Measurements from ENCODE around the gene HECW1.

GRCh38 chr7:43469051-43469450 lies 356.6 kb downstream of the HECW1 start:
- TF ChIP-seq SUZ12 (IDR thresholded peaks at IDR 0.05) (no peak), ZNF384 (IDR thresholded peaks at IDR 0.05) (no peak)

Measured in HEK293T (cell line).